Measurements from ENCODE around the gene CAMKMT. TPM values are rescaled to one million over a fixed set of nuclear protein-coding genes. Genes with fewer than 3 reads are reported as not detected.

The CAMKMT gene
- total RNA-seq, 1 experiment from 2014 or later: 12.5 TPM

GRCh38 chr2:44398243-44398897 is 36.6 kb downstream of the CAMKMT start:
- TF ChIP-seq EZH2 (IDR thresholded peaks at IDR 0.05; ENCODE audit: borderline replicate concordance, low read depth, low read length, poor library complexity, severe bottlenecking) (no peak), CTCF (conservative IDR thresholded peaks at IDR 0.05; ENCODE audit: low read depth, low read length) (no peak)
- Histone ChIP-seq H3K9me3 (ENCODE audit: low read depth, low read length, poor library complexity, severe bottlenecking) (no peaks in the 10 kb centered on the region), H3K27ac (ENCODE audit: low read depth, low read length, poor library complexity, severe bottlenecking) (no peak overlapping the region), H3K36me3 (ENCODE audit: insufficient read depth, low read length, poor library complexity, severe bottlenecking) (no peaks in the 10 kb centered on the region), H3K4me1 (ENCODE audit: insufficient read depth, low read length, poor library complexity, severe bottlenecking) (no peaks in the 10 kb centered on the region), H3K4me3 (ENCODE audit: low read depth, low read length, poor library complexity, severe bottlenecking) (no peak overlapping the region), H3K27me3 (replicated peaks; ENCODE audit: insufficient read depth, low read depth, low read length, poor library complexity) (no peaks in the 10 kb centered on the region)
- DNase-seq (ENCODE audit: low spot score): no peak
- BruUV-seq (replicated peaks): no TSS peak
- CTCF ChIA-PET: no interaction called here
- intact Hi-C loops (cut with micrococcal nuclease; ENCODE audit: unreplicated experiment): no loop called here
- POLR2A ChIA-PET (ENCODE audit: low non-redundant PET): interaction anchor here (0.7 kb wide), 1 partner anchor 74 kb away, joined by 3 read pairs; no protein-coding TSS in a partner anchor

DNA sequence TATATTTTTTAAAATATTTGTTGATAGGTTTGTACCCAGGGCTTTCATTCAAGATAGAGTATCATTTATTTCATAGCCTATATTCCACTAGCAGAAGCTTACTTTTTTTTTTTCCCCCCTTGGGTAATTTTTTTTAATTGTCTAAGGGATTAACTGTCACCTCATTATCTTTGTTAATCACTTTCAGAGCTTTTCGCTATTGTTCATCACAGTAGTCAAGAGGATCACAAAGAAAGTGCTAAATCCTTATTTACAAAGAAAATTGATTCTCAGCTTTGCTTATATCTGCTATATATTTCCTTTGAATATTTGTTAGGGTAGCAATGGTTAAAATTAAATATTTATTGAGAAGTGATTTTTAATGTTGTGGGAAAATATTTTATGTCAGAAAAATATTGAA is 59.0 kb downstream of the CAMKMT start:
- no peaks in the 10 kb centered on the region for H3K9me3 ChIP-seq (ENCODE audit: low read depth, low read length, poor library complexity, severe bottlenecking)
- TF ChIP-seq EZH2 (IDR thresholded peaks at IDR 0.05; ENCODE audit: borderline replicate concordance, low read depth, low read length, poor library complexity, severe bottlenecking): no peak
- TF ChIP-seq CTCF (conservative IDR thresholded peaks at IDR 0.05; ENCODE audit: low read depth, low read length): no peak
- H3K36me3 ChIP-seq (ENCODE audit: insufficient read depth, low read length, poor library complexity, severe bottlenecking): no peaks in the 10 kb centered on the region
- no peak overlapping the region for H3K4me3 ChIP-seq (ENCODE audit: low read depth, low read length, poor library complexity, severe bottlenecking)
- no peaks in the 10 kb centered on the region for H3K27me3 ChIP-seq (replicated peaks; ENCODE audit: insufficient read depth, low read depth, low read length, poor library complexity)
- CTCF ChIA-PET: no interaction called here
- POLR2A ChIA-PET (ENCODE audit: low non-redundant PET): no interaction called here
- H3K4me1 ChIP-seq (ENCODE audit: insufficient read depth, low read length, poor library complexity, severe bottlenecking): no peaks in the 10 kb centered on the region
- intact Hi-C loops (cut with micrococcal nuclease; ENCODE audit: unreplicated experiment): no loop called here
- BruUV-seq (replicated peaks): no TSS peak
- DNase-seq (ENCODE audit: low spot score): no peak
- no peak overlapping the region for H3K27ac ChIP-seq (ENCODE audit: low read depth, low read length, poor library complexity, severe bottlenecking)

DNA sequence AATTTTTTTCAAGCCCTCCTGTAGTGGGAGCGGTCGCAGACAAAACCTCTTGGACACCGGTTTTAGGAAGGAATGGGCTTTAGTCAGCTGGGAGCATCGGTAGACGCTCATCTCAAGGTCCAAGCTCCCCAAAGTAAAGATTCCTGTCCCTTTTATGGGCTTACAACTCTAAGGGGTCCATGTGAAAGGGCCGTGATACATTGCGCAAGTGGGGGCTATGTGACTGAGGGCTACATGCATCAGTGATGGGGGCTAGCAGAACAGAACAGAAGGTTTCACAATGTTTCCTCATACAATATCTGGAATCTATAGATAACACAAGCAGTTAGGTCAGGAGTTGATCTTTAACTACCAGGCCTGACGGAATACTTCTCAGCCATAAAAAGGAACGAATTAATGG is 62.5 kb downstream of the CAMKMT start:
- Histone ChIP-seq H3K4me1 (ENCODE audit: insufficient read depth, low read length, poor library complexity, severe bottlenecking) (no peaks in the 10 kb centered on the region), H3K27me3 (replicated peaks; ENCODE audit: insufficient read depth, low read depth, low read length, poor library complexity) (no peaks in the 10 kb centered on the region), H3K9me3 (ENCODE audit: low read depth, low read length, poor library complexity, severe bottlenecking) (no peaks in the 10 kb centered on the region), H3K4me3 (ENCODE audit: low read depth, low read length, poor library complexity, severe bottlenecking) (no peak overlapping the region), H3K36me3 (ENCODE audit: insufficient read depth, low read length, poor library complexity, severe bottlenecking) (no peaks in the 10 kb centered on the region), H3K27ac (ENCODE audit: low read depth, low read length, poor library complexity, severe bottlenecking) (no peak overlapping the region)
- no TSS peak for BruUV-seq (replicated peaks)
- TF ChIP-seq CTCF (conservative IDR thresholded peaks at IDR 0.05; ENCODE audit: low read depth, low read length): no peak
- TF ChIP-seq EZH2 (IDR thresholded peaks at IDR 0.05; ENCODE audit: borderline replicate concordance, low read depth, low read length, poor library complexity, severe bottlenecking): no peak
- POLR2A ChIA-PET (ENCODE audit: low non-redundant PET): no interaction called here
- intact Hi-C loops (cut with micrococcal nuclease; ENCODE audit: unreplicated experiment): no loop called here
- no peak for DNase-seq (ENCODE audit: low spot score)
- CTCF ChIA-PET: no interaction called here
